Measurements from ENCODE around the gene KDM7A.

KDM7A gene, protein sequence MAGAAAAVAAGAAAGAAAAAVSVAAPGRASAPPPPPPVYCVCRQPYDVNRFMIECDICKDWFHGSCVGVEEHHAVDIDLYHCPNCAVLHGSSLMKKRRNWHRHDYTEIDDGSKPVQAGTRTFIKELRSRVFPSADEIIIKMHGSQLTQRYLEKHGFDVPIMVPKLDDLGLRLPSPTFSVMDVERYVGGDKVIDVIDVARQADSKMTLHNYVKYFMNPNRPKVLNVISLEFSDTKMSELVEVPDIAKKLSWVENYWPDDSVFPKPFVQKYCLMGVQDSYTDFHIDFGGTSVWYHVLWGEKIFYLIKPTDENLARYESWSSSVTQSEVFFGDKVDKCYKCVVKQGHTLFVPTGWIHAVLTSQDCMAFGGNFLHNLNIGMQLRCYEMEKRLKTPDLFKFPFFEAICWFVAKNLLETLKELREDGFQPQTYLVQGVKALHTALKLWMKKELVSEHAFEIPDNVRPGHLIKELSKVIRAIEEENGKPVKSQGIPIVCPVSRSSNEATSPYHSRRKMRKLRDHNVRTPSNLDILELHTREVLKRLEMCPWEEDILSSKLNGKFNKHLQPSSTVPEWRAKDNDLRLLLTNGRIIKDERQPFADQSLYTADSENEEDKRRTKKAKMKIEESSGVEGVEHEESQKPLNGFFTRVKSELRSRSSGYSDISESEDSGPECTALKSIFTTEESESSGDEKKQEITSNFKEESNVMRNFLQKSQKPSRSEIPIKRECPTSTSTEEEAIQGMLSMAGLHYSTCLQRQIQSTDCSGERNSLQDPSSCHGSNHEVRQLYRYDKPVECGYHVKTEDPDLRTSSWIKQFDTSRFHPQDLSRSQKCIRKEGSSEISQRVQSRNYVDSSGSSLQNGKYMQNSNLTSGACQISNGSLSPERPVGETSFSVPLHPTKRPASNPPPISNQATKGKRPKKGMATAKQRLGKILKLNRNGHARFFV

DNA sequence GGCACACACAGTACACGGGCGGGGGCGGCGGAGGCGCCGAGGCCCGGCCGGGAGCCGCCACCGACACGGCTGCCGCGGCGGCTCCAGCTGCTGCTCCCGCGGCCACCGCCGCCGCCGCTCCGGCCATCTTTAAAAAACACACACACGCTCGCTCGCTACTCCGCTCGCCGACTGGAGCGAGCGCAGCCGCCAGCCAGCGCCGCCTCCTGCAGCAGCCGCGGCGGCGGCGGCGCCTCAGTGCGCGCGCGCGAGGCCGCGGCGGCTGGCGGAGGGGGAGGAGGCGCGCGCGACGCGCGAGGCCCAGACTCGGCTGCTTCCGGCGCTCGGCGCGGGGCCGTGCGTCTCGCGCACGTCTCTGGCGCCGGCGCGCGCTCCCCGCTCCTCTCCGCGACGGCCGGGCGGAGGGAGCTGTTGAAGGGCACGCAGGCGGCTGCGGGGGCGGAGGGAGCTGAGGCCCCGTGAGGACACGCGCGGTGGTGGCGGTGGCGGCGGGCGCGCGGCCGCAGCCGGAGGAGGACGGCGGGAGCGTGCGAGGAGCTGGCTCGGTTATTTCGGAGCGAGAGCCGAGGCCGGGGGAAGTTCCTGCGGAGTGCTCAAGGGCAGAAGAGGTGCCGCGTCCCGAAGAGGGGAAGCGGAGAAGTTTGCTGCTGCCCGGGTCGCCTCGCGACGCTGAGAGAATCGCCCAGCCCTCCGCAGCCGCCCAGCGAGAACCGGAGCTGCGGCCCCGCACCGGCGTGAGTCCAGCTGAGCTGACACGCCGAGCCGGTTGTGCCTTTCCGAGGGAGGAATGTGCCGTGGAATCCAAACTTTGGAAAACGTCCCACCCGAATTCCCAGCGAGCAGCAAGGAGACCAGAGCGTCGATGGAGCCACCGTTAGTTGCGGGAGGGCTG, at the start of gene KDM7A:
TSS of gene KDM7A (minus strand) at position 173 of the 892 bp plus-strand sequence. CDS start at position 127, 46 bp downstream.
- TF ChIP-seq, protein P1, sequence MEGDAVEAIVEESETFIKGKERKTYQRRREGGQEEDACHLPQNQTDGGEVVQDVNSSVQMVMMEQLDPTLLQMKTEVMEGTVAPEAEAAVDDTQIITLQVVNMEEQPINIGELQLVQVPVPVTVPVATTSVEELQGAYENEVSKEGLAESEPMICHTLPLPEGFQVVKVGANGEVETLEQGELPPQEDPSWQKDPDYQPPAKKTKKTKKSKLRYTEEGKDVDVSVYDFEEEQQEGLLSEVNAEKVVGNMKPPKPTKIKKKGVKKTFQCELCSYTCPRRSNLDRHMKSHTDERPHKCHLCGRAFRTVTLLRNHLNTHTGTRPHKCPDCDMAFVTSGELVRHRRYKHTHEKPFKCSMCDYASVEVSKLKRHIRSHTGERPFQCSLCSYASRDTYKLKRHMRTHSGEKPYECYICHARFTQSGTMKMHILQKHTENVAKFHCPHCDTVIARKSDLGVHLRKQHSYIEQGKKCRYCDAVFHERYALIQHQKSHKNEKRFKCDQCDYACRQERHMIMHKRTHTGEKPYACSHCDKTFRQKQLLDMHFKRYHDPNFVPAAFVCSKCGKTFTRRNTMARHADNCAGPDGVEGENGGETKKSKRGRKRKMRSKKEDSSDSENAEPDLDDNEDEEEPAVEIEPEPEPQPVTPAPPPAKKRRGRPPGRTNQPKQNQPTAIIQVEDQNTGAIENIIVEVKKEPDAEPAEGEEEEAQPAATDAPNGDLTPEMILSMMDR (conservative IDR thresholded peaks at IDR 0.05; ENCODE audit: low read length) = no peak
- peak; percentile 95 for DNase-seq (ENCODE audit: low read depth)
- H3K4me3 ChIP-seq (ENCODE audit: low read length) = peak within 1 kb of the TSS; percentile 84

DNA sequence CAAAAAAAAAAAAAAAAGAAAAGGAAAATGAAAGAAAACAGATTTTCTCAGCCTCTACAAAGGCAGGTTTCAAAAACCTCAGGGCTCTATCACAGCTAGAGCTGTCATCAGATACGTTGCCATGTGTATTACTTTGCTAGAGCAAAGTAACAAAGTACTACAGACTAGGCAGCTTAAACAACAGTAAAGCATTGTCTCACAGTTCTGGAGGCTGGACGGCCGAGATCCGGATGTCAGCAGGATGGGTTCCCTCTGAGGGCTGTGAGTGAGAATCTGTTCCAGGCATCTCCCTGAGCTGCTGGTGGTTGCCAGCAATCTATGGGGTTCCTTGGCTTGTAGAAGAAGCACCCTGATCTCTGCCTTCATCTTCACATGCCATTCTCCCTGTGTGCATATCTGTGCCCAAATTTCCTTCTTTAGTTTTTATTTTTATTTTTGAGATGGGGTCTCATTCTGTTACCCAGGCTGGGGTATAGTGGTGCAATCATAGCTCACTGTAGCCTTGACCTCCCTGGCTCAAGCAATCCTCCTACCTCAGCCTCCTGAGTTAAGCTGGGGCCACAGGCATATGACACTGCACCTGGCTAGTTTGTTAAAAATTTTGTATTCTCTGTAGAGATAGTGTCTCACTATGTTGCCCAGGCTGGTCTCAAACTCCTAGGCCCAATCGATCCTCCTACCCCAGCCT, 48.9 kb upstream of the KDM7A start:
- no peak for DNase-seq (ENCODE audit: low read depth)
- no peak overlapping the region for H3K4me3 ChIP-seq (ENCODE audit: low read length)
- TF ChIP-seq, protein P1 (conservative IDR thresholded peaks at IDR 0.05; ENCODE audit: low read length) = no peak

DNA sequence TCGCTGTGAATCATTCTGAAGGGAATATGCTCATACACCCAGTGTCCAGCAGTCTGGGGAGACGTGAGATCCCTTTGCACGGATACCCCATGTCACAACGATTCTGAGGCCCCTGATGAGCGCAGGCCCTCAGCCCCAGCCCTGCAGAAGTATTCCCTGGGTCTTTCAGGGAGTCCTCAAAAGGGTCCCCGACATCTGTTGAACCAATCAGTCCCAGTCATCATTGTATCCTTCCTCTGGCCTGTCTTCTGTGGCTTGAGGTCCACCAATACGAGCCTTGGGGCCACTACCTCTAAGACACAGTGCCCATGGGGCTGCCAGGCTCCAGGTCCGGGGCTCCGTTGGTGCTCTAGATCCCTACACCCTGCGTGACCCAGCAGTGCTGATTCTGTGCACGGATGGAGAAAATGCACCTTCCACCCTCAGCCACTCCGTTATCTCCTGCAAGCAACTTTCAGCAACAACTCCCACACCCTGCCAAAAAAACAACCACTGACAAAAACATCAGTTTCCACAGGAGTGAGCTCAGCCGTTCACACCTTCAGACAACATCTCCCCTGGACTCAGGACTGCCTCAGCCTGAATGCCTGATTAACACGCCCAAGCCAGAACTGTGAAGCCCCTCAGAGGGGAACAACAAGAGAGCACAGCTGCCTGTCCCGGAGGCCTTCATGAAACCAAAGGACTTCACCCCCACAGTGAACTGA, 46.9 kb upstream of the KDM7A start:
- no peak for DNase-seq (ENCODE audit: low read depth)
- H3K4me3 ChIP-seq (ENCODE audit: low read length) = no peak overlapping the region
- TF ChIP-seq, protein P1 (conservative IDR thresholded peaks at IDR 0.05; ENCODE audit: low read length) = no peak

DNA sequence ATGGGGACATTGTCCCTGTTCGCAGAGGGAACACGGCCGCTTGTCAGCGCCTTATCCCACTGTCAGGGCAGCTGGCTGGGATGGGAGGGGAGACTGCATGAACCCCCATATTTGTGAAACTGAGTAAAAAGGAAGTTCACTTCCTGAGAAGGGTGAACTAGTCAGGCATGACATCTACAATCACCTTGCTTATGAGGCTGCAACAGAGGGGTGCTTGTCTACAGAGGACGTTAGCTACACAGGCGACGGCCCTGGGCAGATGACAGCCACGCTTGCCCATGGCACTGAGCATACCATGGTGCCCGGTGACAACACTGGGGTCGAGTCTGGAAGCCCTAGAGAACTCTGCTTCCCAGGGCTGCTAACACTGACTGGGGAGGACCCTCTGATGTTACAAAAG, 46.0 kb upstream of the KDM7A start:
- DNase-seq (ENCODE audit: low read depth) = no peak
- TF ChIP-seq, protein P1 (conservative IDR thresholded peaks at IDR 0.05; ENCODE audit: low read length) = no peak

DNA sequence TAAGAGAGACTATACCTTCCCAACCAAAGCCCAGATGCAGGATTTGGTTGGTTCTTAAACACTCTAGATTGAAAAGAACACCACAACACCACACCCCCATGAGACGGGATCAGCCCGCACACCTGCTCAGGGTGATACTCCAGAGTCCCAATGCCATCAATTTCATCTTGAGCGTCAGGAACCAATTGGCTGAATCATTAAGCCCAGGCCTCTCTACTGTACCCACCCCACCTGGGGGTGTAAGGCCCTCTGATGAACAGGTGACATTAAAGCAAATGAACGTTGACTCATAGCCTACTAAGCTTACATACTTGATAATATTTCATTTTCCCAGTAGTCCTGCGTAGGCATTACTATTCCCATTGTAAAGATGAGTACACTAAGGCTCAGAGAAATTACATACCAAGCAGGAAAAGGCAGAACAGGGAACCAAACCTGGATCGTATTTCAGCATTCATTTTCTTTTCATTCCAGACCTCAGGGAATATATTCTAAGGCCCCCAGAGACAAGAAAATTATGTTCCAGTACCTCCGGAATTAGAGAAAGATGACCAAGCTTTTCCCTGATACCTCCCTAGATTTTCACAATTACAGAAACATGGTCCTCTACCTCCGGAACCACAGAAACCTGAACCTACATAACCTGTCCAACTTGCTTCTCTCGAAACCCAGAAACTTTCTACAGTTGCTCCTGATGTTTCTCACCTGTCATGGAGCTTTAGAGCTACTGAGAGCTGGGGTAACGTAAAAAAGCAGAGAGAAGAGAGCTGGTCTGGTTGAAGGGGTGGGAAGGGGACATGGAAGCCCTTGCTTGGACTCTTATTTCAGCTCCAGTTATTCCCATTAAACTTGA, 43.1 kb upstream of the KDM7A start:
- DNase-seq (ENCODE audit: low read depth) = no peak
- TF ChIP-seq, protein P1 (conservative IDR thresholded peaks at IDR 0.05; ENCODE audit: low read length) = no peak

More for the DNA sequence above, 46.0 kb upstream of the KDM7A start:
- H3K4me3 ChIP-seq (ENCODE audit: low read length) = no peak overlapping the region

More for the DNA sequence above, 43.1 kb upstream of the KDM7A start:
- H3K4me3 ChIP-seq (ENCODE audit: low read length) = no peak overlapping the region
